Stimulated activated CD4-positive, alpha-beta T cell treated with anti-CD3 and anti-CD28 coated beads, Interleukin-12 subunit alpha, Interleukin-12 subunit beta, amount 100 ng/mL, for 4 hours (primary cell): Measurements from ENCODE around the gene GNAZ.
"Not testable (repeated sequence)": the region's sequence is repeated elsewhere in the genome, so short reads cannot be mapped to it uniquely, and the experiment has no call there.

Source experiments
- DNase-seq: peaks from one replicate; pipeline ENCODE4 v3.0.0-alpha.2; 2020

Gene GNAZ

GRCh38 chr22:23045461-23045860 lies 24.9 kb upstream of the GNAZ start:
- DNase-seq: no peak

DNA sequence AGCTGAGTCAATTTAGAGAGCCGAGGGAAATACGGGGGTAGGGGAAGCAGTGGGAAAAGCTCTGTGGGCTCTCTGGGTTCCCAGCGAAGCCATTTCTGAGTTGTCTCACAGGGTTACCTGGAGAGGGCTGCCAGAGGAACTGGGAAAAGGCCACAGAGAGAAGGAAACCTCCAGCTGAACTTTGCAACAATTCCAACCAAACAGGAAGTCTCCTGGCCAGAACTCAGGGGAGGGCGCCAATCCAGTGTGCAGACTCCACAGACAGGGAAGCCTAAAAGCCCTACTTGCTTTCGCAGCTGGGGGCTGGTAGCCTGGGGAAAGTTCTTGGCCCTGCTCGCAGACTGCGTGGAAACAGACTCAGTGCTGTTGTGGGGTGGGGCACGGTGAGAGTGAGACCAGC lies 23.1 kb upstream of the GNAZ start:
- DNase-seq: no peak

DNA sequence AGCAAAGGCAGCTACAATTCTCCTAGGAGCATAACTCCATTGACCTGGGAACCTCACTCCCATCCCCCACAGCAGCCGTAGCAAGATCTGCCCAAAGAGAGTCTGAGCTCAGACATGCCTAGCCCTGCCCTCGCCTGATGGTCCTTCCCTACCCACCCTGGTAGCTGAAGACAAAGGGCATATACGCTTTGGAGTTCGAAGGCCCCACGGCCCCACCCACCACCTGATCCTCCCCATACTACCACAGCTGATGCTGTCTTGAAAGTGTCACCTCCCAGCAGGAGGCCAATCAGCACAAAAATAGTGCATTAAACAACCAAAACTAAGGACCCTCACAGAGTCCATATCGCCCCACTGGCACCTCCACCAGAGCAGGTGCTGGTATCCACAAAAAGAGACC lies 22.6 kb upstream of the GNAZ start:
- DNase-seq: no peak

- not testable (repeated sequence) for DNase-seq
These were observed 19.8 kb upstream of the GNAZ start for GRCh38 chr22:23050546-23050945.

- no peak for DNase-seq
These were observed 17.1 kb upstream of the GNAZ start for GRCh38 chr22:23053051-23053707.

GRCh38 chr22:23053912-23054530 lies 16.3 kb upstream of the GNAZ start:
- DNase-seq: no peak

- DNase-seq: no peak
These were observed 15.6 kb upstream of the GNAZ start for GRCh38 chr22:23054531-23055257.

GRCh38 chr22:23055449-23056179 lies 14.7 kb upstream of the GNAZ start:
- no peak for DNase-seq

- DNase-seq: no peak
These were observed 13.0 kb upstream of the GNAZ start for GRCh38 chr22:23057331-23057730.

GRCh38 chr22:23058063-23058462 lies 12.3 kb upstream of the GNAZ start:
- no peak for DNase-seq

DNA sequence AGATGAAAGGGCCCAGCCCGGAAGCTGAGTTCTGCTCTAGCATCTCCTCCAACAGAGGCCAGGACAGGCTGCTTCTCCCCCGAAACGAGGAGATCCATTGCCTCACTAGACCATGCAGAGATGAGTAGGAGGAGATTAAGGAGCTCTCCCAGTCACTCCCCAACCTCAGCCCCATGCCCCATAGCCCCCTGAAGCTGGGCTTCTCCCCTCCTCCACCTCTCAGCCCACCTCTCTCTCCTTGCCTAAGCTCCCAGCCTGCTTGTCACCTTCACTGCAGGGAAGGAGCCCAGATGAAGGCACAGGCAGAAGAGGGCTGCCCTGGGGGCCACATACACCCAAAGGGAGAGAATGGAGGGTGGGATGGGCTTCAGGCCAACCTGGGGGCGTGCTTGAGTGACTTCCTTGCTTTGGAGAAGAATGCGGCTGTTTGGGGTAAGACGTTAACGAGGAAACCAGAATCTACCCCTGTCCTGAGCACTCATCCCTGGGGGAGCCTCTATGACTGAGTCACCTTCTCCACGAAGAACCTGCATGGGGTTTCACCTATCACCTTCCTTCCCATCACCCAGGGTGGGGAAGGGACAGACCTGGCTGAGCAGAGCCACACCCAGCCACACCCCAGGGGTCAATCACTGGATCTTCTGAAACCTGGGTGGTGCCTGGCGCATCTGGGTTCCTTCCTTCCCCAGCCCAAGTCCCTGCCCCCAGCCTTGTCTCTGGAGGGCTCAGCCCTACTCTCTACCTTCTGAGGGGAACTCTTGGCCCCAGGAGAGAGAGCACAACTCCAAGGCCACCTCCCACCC lies 11.6 kb upstream of the GNAZ start:
- DNase-seq: no peak

- no peak for DNase-seq
These were observed 10.9 kb upstream of the GNAZ start for GRCh38 chr22:23059284-23059948.

DNA sequence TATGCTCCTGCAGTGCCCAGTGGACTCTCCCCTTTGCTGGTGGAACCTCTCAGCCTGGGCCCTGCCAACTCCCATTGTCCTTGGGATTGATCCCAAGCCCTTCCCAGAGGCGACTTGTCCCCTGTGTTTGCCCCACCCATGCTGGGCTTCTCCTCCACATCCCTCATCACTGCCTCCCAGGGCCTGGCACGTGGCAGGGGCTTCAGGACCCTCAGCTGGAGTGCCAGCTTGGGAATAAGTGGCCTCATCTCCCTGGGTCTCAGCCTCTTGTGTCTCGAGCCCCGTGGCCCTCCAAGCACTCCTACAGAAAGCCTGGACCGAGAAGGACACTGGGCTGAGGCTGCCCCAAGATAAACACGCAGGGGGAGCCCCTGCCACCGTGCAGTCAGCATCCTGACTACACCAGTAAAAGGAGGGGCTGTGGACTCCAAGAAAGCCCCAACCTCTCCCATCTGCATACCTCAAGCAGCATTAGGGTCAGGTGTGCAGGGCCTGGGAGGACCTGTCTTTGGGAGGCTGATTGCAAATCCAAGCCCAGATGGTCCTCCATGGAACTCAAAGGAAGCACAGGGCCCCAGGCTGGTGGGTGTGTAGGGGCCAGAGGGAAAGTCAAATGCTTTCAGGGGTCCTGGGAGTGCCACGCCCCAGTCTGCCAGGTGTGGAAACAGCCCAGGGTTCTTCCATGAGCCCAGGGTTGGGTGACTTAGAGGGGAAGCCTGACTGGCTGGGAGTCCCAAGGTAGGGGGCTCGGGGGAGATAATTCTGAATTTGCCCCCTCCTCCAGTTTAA lies 9.5 kb upstream of the GNAZ start:
- no peak for DNase-seq

DNA sequence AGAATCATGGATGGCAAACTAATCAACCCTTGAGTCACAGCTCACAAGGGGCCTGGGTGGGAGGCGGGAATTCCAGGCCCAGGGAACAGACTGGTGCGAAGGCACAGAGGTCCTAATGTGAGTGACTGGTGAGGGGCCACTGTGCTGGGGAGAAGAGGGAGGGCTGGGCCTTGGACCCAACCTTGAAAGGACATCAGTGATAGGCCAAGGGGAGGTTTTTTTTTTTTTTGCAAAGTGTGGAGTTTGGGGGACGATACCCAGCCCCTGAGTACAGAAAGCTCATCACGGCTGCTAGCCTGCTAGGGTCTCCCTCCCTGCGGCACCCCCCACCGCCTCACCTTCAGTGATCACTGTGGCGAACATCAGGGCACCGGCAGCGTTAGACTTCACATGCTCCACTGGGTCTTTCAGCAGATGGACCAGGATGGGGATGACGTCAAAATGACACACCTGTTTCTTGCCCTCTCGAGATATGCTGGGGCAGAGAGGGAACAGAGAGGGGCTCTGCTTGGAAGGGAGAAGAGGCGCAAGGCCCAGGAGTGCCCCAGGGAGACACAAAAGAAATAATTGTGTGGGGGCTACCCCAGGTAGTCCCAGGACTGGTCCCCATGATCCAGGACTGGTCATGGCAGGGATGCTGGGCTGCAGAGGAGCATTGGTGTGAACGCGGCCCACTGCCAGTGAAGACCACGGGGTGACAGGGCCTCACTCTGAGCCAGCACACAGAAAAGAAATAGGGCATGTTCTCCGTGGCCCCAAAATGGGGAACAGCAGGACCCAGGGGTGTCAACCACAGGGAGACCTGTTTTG lies 8.6 kb upstream of the GNAZ start:
- DNase-seq: no peak

DNA sequence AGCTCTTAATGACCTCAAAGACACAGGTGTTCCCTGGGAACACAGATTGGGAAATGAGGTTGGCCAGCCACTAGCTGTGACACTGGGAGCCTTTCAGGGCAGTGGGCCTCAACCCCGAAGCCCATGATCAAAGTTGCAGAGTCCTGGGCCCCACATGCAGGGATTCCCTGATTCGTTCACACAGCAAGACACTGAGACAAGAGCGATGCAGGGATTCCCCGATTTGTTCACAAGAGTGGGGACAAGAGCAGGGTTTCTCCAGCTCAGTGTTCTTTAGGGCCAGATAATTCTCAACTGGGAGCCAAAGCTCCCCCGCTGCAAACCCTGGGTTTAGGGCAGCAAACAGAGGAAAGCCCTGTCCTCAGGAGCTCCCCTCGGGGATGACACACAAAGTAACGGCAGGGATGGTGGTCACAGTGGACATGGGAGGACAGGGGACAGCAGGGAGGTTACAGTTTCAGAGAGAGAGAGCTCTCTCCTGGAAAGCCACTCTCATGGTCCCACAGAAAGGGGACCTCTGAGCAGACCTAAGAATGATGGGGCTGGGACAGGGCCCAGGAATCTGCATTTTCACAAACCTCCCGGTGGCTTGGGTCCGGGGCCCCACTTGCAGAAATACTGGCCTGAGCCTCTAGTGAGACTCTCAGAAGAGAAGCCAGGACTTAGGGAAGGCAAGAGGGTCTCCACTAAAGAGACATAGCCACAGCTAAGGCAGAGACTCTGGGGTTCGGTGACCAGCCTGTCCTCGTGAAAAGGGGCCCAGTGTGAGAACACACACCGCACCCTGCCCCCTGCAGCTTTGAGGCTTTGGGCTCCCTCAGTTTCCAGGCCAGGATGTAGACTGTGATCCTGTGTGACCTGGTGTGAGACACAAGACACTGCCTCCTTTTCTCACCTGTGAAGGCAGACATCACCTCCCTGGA lies 7.4 kb upstream of the GNAZ start:
- no peak for DNase-seq

DNA sequence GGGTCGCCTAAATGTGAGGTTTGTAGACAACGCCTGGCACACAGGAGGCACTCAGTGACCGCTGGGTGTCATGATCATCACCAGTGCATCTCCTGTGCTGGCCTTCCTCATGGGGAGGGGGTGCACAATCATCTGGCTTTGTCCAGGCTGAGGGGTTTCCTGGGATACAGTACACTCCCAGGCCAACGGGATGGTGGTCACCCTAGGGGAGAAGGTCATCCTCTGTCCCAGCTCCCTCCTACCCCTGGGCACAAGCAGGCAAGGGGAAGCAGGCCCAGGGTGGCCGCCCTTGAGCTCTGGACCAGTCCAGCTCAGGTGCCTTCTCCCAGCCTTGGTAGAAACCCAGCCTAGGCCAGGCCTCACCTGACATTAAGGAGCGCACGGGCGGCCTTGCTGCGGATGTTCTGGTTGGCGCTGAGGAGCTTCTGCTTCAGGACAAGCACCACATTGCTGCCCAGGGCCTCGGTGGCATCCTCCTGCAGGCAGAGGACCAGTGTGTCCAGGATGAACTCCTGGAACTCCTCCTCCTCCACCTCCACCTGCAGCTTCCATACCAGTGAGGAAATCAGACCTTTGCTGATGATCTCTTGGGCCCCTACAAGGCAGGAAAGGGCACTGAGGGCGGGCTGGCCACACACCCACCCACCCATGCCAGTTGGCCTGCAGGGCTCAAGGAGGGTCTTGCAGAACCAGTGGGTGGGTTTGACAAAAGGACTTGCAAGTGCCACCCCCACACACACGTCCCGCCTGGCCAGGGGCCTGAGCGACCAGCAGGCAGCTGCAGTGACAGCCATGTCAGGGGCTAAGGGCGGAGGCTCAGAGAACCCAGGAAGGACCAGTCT lies 6.6 kb upstream of the GNAZ start:
- no peak for DNase-seq

- no peak for DNase-seq
These were observed 5.8 kb upstream of the GNAZ start for GRCh38 chr22:23064381-23065068.

DNA sequence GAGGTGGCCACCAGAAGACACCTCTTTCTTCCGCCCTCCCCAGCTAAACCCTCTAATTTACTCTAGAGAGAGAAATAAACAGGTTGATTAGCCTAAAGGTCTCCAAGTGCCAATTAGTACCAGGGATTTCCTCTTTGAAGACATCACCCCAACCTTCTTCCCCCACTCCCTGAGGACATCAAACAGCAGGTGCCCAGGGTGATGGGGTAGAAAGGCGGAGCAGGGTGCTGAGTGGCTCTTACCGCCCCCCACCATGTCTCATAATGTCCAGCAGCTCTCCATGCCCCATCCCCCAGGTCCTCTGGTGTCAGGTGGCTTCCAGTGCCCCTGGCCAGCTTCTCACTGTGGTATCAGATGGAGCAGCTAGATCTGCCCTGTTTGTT lies 5.3 kb upstream of the GNAZ start:
- no peak for DNase-seq
